SK-N-SH treated with all-trans-retinoic acid at 6 μM for 48 hours (cell line): Measurements from ENCODE around the gene GJA3.

ENCODE experiments used
- ATAC-seq: fragments of 200-7000 bp; cut with Tn5 transposase; 3 replicates; pipeline ENCODE4 v1.9.1; 2020; ENCODE audit warnings: mild to moderate bottlenecking, moderate library complexity
- ARNTL ChIP-seq: fragments of 450-650 bp; formaldehyde crosslinking; IDR thresholded peaks from 2 replicates; pipeline ENCODE4 v1.5.0; 2020; ENCODE audit warnings: low read depth, mild to moderate bottlenecking, moderate library complexity, borderline replicate concordance
- BACH2 ChIP-seq: fragments of 250-450 bp; sonication (Bioruptor Pico); IDR thresholded peaks from 2 replicates; pipeline ENCODE4 v1.9.0; 2021; ENCODE audit warnings: mild to moderate bottlenecking, borderline replicate concordance
- CSDC2 ChIP-seq: fragments of 250-450 bp; sonication (Bioruptor Pico); IDR thresholded peaks from 2 replicates; pipeline ENCODE4 v1.5.0; 2020; ENCODE audit warnings: mild to moderate bottlenecking, moderate library complexity
- GLIS3 ChIP-seq: fragments of 250-450 bp; sonication (Bioruptor Pico); IDR thresholded peaks from 2 replicates; pipeline ENCODE4 v1.5.0; 2020; ENCODE audit warnings: mild to moderate bottlenecking, moderate library complexity
- ISL1 ChIP-seq: fragments of 250-450 bp; sonication (Bioruptor Pico); IDR thresholded peaks from 2 replicates; pipeline ENCODE4 v2.1.2; 2022; ENCODE audit warnings: mild to moderate bottlenecking, moderate library complexity
- PPARA ChIP-seq: fragments of 250-450 bp; sonication (Bioruptor Pico); IDR thresholded peaks from 2 replicates; pipeline ENCODE4 v1.5.0; 2020; ENCODE audit warnings: mild to moderate bottlenecking, borderline replicate concordance
- SNAI2 ChIP-seq: fragments of 250-450 bp; sonication (Bioruptor Pico); IDR thresholded peaks from 2 replicates; pipeline ENCODE4 v1.5.0; 2020; ENCODE audit warnings: mild to moderate bottlenecking, moderate library complexity
- TCF4 ChIP-seq: fragments of 250-450 bp; sonication (Bioruptor Pico); IDR thresholded peaks from 2 replicates; pipeline ENCODE4 v1.8.0; 2021; ENCODE audit warnings: mild to moderate bottlenecking, moderate library complexity, borderline replicate concordance
- TOX ChIP-seq: fragments of 250-450 bp; sonication (Bioruptor Pico); IDR thresholded peaks from 2 replicates; pipeline ENCODE4 v1.8.0; 2021; ENCODE audit warnings: mild to moderate bottlenecking, moderate library complexity, borderline replicate concordance
- ZFP3 ChIP-seq: fragments of 250-450 bp; sonication (Bioruptor Pico); IDR thresholded peaks from 2 replicates; pipeline ENCODE4 v1.5.0; 2020; ENCODE audit warnings: mild to moderate bottlenecking, moderate library complexity
- ZFP30 ChIP-seq: fragments of 450-650 bp; formaldehyde crosslinking; IDR thresholded peaks from 2 replicates; pipeline ENCODE4 v1.5.0; 2022; ENCODE audit warnings: mild to moderate bottlenecking, moderate library complexity
- ZNF565 ChIP-seq: fragments of 450-650 bp; formaldehyde crosslinking; conservative IDR thresholded peaks from 2 replicates; pipeline ENCODE4 v1.5.0; 2020; ENCODE audit warnings: low read depth, mild to moderate bottlenecking, moderate library complexity
- ZNF70 ChIP-seq: fragments of 450-650 bp; formaldehyde crosslinking; IDR thresholded peaks from 2 replicates; pipeline ENCODE4 v1.5.0; 2020; ENCODE audit warnings: mild to moderate bottlenecking, moderate library complexity
- ZNF8 ChIP-seq: fragments of 450-650 bp; formaldehyde crosslinking; IDR thresholded peaks from 2 replicates; pipeline ENCODE4 v1.5.0; 2020; ENCODE audit warnings: mild to moderate bottlenecking, moderate library complexity
- TF ChIP-seq, protein P1 (sequence below): fragments of 250-450 bp; sonication (Bioruptor Pico); IDR thresholded peaks from 2 replicates; pipeline ENCODE4 v1.5.1; 2021; ENCODE audit warnings: mild to moderate bottlenecking, moderate library complexity
- TF ChIP-seq, protein P2 (sequence below): fragments of 250-450 bp; sonication (Bioruptor Pico); IDR thresholded peaks from 2 replicates; pipeline ENCODE4 v1.5.0; 2020; ENCODE audit warnings: mild to moderate bottlenecking, moderate library complexity
- TF ChIP-seq, protein P3 (sequence below): fragments of 250-450 bp; sonication (Bioruptor Pico); IDR thresholded peaks from 2 replicates; pipeline ENCODE4 v1.8.0; 2021; ENCODE audit warnings: low read depth, mild to moderate bottlenecking, moderate library complexity, borderline replicate concordance
- TF ChIP-seq, protein P4 (sequence below): fragments of 250-450 bp; sonication (Bioruptor Pico); IDR thresholded peaks from 2 replicates; pipeline ENCODE4 v1.5.1; 2020; ENCODE audit warnings: low read depth, mild to moderate bottlenecking, moderate library complexity

GJA3 gene

DNA sequence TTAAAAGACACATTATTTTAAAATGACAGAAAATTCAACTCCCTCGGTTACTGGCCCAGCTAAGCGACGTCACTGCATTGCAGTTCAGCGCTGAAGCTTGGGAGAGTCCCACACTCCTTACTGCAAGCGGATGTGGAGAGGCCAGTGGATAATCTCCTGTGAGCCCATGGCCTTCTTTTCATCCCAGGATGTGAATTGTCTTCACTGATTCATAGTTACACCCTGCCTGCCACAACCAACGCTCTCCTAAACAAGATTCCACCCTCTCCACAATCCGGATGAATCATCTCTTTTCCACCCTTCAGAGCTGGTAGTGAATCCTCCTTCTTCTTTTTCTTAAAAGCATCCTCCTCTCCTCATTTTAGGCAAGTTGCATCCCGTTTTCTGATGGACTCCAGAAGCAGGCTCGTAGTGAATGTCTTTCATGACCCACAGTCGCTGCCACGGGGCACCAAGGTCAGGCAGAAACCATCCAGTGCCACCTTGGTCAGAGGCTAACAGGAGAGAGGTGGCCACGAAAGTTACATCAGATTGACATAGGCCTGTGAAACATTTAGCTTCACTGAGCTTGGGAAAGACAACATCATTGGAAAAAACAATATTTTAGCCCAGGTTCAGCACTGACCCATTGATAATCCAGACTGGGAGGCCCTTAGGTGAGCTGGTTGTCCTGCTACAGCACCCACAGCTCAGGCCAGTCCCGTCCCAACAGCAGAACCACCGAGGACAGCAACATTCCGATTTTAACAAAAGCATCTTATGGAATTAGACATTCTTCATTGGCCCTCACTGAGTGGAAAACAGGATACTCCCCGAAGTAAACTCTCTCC lies 29.8 kb upstream of the GJA3 start:
- no peak; the same call in 2 of the 3 replicates for ATAC-seq

DNA sequence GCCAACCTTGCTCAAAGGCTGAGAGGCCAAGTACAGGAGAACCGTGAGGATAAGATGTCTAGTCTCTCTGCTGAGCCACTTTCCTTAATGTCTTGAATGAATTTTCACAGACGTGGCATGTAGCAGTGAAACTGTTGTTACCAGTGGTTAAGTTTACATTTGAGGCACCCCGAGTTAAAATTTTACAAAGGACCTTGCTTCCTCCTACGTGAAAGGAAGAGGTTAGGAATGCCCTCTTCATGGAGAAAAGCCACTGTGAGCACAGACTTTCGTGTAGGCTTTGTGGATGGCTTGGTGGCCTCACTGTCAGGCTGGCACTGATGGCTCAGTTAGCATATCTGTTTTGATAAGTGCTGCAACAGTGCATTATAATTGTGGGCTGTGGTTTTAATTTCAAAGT lies 29.2 kb upstream of the GJA3 start:
- ATAC-seq, result no peak
- TF ChIP-seq, protein P1, sequence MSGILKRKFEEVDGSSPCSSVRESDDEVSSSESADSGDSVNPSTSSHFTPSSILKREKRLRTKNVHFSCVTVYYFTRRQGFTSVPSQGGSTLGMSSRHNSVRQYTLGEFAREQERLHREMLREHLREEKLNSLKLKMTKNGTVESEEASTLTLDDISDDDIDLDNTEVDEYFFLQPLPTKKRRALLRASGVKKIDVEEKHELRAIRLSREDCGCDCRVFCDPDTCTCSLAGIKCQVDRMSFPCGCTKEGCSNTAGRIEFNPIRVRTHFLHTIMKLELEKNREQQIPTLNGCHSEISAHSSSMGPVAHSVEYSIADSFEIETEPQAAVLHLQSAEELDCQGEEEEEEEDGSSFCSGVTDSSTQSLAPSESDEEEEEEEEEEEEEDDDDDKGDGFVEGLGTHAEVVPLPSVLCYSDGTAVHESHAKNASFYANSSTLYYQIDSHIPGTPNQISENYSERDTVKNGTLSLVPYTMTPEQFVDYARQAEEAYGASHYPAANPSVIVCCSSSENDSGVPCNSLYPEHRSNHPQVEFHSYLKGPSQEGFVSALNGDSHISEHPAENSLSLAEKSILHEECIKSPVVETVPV, result no peak
- no peak for TF ChIP-seq PPARA
- TF ChIP-seq, protein P2, sequence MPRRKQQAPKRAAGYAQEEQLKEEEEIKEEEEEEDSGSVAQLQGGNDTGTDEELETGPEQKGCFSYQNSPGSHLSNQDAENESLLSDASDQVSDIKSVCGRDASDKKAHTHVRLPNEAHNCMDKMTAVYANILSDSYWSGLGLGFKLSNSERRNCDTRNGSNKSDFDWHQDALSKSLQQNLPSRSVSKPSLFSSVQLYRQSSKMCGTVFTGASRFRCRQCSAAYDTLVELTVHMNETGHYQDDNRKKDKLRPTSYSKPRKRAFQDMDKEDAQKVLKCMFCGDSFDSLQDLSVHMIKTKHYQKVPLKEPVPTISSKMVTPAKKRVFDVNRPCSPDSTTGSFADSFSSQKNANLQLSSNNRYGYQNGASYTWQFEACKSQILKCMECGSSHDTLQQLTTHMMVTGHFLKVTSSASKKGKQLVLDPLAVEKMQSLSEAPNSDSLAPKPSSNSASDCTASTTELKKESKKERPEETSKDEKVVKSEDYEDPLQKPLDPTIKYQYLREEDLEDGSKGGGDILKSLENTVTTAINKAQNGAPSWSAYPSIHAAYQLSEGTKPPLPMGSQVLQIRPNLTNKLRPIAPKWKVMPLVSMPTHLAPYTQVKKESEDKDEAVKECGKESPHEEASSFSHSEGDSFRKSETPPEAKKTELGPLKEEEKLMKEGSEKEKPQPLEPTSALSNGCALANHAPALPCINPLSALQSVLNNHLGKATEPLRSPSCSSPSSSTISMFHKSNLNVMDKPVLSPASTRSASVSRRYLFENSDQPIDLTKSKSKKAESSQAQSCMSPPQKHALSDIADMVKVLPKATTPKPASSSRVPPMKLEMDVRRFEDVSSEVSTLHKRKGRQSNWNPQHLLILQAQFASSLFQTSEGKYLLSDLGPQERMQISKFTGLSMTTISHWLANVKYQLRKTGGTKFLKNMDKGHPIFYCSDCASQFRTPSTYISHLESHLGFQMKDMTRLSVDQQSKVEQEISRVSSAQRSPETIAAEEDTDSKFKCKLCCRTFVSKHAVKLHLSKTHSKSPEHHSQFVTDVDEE, result no peak
- TF ChIP-seq SNAI2 (CRISPR knock-in tag), result no peak
- TF ChIP-seq, protein P3, sequence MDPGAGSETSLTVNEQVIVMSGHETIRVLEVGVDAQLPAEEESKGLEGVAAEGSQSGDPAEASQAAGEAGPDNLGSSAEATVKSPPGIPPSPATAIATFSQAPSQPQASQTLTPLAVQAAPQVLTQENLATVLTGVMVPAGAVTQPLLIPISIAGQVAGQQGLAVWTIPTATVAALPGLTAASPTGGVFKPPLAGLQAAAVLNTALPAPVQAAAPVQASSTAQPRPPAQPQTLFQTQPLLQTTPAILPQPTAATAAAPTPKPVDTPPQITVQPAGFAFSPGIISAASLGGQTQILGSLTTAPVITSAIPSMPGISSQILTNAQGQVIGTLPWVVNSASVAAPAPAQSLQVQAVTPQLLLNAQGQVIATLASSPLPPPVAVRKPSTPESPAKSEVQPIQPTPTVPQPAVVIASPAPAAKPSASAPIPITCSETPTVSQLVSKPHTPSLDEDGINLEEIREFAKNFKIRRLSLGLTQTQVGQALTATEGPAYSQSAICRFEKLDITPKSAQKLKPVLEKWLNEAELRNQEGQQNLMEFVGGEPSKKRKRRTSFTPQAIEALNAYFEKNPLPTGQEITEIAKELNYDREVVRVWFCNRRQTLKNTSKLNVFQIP (CRISPR knock-in tag), result no peak
- TF ChIP-seq BACH2 (CRISPR knock-in tag), result no peak
- TF ChIP-seq CSDC2, result no peak
- no peak for TF ChIP-seq ZNF8 (CRISPR knock-in tag)
- no peak for TF ChIP-seq ZFP30
- TF ChIP-seq GLIS3 (CRISPR knock-in tag), result no peak
- TF ChIP-seq TOX (CRISPR knock-in tag), result no peak

More for the DNA sequence above, 29.8 kb upstream of the GJA3 start:
- no peak for TF ChIP-seq TCF4 (CRISPR knock-in tag)
- TF ChIP-seq ZNF70 (CRISPR knock-in tag), result no peak
- TF ChIP-seq, protein P1, result no peak
- TF ChIP-seq CSDC2, result no peak
- no peak for TF ChIP-seq GLIS3 (CRISPR knock-in tag)
- TF ChIP-seq, protein P3 (CRISPR knock-in tag), result no peak
- TF ChIP-seq SNAI2 (CRISPR knock-in tag), result no peak
- no peak for TF ChIP-seq TOX (CRISPR knock-in tag)
- TF ChIP-seq, all 23 proteins: peak for 0

DNA sequence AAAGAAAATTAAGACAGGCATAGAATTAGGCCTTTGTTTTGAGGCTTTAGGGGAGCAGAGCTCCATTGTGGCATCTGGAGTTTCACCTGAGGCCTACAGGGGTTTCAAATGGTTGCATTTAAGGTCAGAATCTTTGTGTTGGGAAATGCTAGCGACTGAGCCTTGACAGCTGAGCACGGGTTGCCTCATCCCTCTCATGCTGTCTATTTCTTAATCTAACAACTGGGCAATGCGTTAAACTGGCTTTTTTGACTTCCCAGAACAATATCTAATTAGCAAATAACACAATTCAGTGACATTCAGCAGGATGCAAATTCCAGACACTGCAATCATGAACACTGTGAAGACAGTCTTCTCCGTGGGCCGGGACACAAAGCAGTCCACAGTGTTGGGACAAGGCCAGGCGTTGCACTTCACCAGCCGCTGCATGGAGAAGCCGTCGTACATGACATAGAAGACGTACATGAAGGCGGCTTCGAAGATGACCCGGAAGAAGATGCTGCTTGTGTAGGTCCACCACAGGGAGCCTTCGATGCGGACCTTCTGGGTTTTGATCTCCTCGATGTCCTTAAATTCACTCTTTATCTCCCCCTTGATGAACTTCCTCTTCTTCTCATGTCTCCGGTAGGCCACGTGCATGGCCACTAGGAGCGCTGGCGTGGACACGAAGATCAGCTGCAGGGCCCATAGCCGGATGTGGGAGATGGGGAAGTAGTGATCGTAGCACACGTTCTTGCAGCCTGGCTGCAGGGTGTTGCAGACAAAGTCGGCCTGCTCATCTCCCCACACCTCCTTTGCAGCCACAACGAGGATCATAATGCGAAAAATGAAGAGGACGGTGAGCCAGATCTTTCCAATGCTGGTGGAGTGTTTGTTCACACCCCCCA lies 28.1 kb upstream of the GJA3 start:
- no peak for TF ChIP-seq SNAI2 (CRISPR knock-in tag)
- TF ChIP-seq PPARA, result no peak
- no peak for TF ChIP-seq GLIS3 (CRISPR knock-in tag)
- no peak for TF ChIP-seq BACH2 (CRISPR knock-in tag)
- peak; percentile 26; the same call in 1 of the 3 replicates for ATAC-seq

DNA sequence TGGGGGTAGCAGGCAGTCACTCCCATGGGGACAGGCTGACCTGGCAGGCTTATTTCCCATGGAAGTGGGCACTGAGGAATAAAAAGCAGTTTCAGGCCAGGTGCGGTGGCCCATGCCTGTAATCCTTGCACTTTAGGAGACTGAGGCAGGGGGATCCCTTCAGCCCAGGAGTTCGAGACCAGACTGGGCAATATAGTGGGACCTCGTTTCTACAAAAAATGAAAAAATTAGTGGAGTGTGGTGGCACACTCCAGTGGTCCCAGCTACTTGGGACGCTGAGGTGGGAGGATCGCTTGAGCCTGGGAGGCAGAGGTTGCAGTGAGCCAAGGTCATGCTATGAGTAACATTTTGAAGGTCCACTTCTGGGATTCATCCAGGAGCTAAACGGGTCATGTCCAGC lies 25.9 kb upstream of the GJA3 start:
- no peak for ATAC-seq
- TF ChIP-seq, protein P4, sequence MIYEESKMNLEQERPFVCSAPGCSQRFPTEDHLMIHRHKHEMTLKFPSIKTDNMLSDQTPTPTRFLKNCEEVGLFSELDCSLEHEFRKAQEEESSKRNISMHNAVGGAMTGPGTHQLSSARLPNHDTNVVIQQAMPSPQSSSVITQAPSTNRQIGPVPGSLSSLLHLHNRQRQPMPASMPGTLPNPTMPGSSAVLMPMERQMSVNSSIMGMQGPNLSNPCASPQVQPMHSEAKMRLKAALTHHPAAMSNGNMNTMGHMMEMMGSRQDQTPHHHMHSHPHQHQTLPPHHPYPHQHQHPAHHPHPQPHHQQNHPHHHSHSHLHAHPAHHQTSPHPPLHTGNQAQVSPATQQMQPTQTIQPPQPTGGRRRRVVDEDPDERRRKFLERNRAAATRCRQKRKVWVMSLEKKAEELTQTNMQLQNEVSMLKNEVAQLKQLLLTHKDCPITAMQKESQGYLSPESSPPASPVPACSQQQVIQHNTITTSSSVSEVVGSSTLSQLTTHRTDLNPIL (CRISPR knock-in tag), result no peak
- TF ChIP-seq ZFP30, result no peak
- TF ChIP-seq ZFP3, result no peak
- no peak for TF ChIP-seq ZNF565 (CRISPR knock-in tag)
- TF ChIP-seq SNAI2 (CRISPR knock-in tag), result no peak
- TF ChIP-seq ARNTL (CRISPR knock-in tag), result no peak
- TF ChIP-seq ISL1 (CRISPR knock-in tag), result no peak
- no peak for TF ChIP-seq CSDC2
- TF ChIP-seq, all 23 proteins: peak for 0
